K562 (cell line): ENCODE measurements around the gene SLC22A15. TPM values are rescaled to one million over a fixed set of nuclear protein-coding genes. Genes with fewer than 3 reads are reported as not detected.

Experiments
- ATAC-seq: fragments of 200-7000 bp; cut with Tn5 transposase; 3 replicates; pipeline ENCODE4 v1.9.1; 2020; ENCODE audit warnings: moderate library complexity
- BruUV-seq: library from RNA; stranded (reverse); fragments of 400-500 nt; replicated peaks from 2 replicates; lab custom pipeline; 2021; lab: Mats Ljungman, UMichigan
- CTCF ChIA-PET: fragments of 300-600 bp; formaldehyde crosslinking; extraction: SDS; loops from one replicate; lab custom pipeline; 2021; ENCODE audit warnings: low intra/inter-chr PET ratio; lab: Yijun Ruan, JAX
- POLR2A ChIA-PET: fragments of 300-600, 350-650 bp; sonication (Branson Sonifier 250); formaldehyde crosslinking; extraction: SDS; loops from one replicate; lab custom pipeline; 2021; ENCODE audit warnings: antibody characterized with exemption, inconsistent platforms; lab: Yijun Ruan, JAX
- DNase-seq, 4 experiments: peaks; one replicate each; pipeline versions ENCODE4 v3.0.0 to v3.0.0-alpha.2; 2011 to 2018; ENCODE audit warnings: low spot score in 3 of 4, mixed read lengths in 3 of 4; ENCODE audit errors: extremely low read depth in 1 of 4
- FAIRE-seq: peaks from 2 replicates; lab custom pipeline; 2011; peaks lifted over from hg19 to GRCh38; lab: Jason Lieb, UNC
- H2AFZ ChIP-seq: 2 replicates; pipeline ENCODE4 v1.6.0; 2011; ENCODE audit warnings: low read depth, low read length, control low read depth, inconsistent platforms
- H3K27ac ChIP-seq: fragments of 200-600 bp; 3 replicates; pipeline ENCODE4 v1.8.0; 2011; ENCODE audit warnings: low read depth, mild to moderate bottlenecking, control low read depth, inconsistent platforms, low read length, moderate library complexity, mixed read lengths; ENCODE audit errors: extremely low read depth
- H3K27me3 ChIP-seq, 2 experiments: fragments of 300-600 bp in 1 of 2; 2 replicates in 1 of 2; 3 replicates in 1 of 2; pipeline versions ENCODE4 v1.6.0 to v1.8.0; 2011; ENCODE audit warnings: inconsistent platforms in 2 of 2, low read length in 2 of 2, mild to moderate bottlenecking in 1 of 2, mixed read lengths in 1 of 2, moderate library complexity in 1 of 2; ENCODE audit not compliant: control insufficient read depth in 2 of 2, insufficient read depth in 2 of 2
- H3K36me3 ChIP-seq: fragments of 300-600 bp; 3 replicates; pipeline ENCODE4 v1.8.0; 2011; ENCODE audit warnings: mild to moderate bottlenecking, low read length, inconsistent platforms; ENCODE audit not compliant: control insufficient read depth, insufficient read depth
- H3K4me1 ChIP-seq, 2 experiments: fragments of 200-600 bp in 1 of 2; replicated peaks in 1 of 2; 2 replicates in 1 of 2; 3 replicates in 1 of 2; pipeline versions ENCODE4 v1.5.1 to v1.8.0; 2011; ENCODE audit warnings: inconsistent platforms in 2 of 2, low read length in 2 of 2, mild to moderate bottlenecking in 1 of 2, mixed read lengths in 1 of 2, moderate library complexity in 1 of 2; ENCODE audit not compliant: control insufficient read depth in 2 of 2, insufficient read depth in 2 of 2
- H3K4me2 ChIP-seq: 2 replicates; pipeline ENCODE4 v1.6.1; 2011; ENCODE audit warnings: low read length, control low read depth, inconsistent platforms, mixed read lengths; ENCODE audit not compliant: insufficient read depth
- H3K4me3 ChIP-seq: fragments of 200-600 bp; sonication (generic), shearing (Covaris generic); 2 replicates; pipeline ENCODE4 v1.5.1; 2016; ENCODE audit warnings: control low read depth, inconsistent platforms
- H3K79me2 ChIP-seq: fragments of 200-600 bp; 3 replicates; pipeline ENCODE4 v1.8.0; 2011; ENCODE audit warnings: low read length, inconsistent platforms; ENCODE audit not compliant: control insufficient read depth, insufficient read depth
- H3K9ac ChIP-seq, 2 experiments: 2 replicates each; pipeline versions ENCODE4 v1.6.0 to v1.6.1; 2011; ENCODE audit warnings: low read depth in 2 of 2, low read length in 2 of 2, control low read depth in 1 of 2, inconsistent platforms in 1 of 2, mild to moderate bottlenecking in 1 of 2, mixed read lengths in 1 of 2; ENCODE audit not compliant: insufficient read depth in 1 of 2
- H3K9me1 ChIP-seq: one replicate; pipeline ENCODE4 v1.6.0; 2011; ENCODE audit warnings: inconsistent platforms, mild to moderate bottlenecking, low read length, moderate library complexity; ENCODE audit not compliant: control insufficient read depth, insufficient read depth
- H3K9me3 ChIP-seq: replicated peaks from 2 replicates; pipeline ENCODE4 v1.5.1; 2011; ENCODE audit warnings: low read depth, low read length, inconsistent platforms; ENCODE audit not compliant: control insufficient read depth, insufficient read depth
- H4K20me1 ChIP-seq: replicated peaks from 2 replicates; pipeline ENCODE4 v1.6.1; 2011; ENCODE audit warnings: low read length, inconsistent platforms, mixed read lengths; ENCODE audit not compliant: control insufficient read depth, insufficient read depth
- FOXK1 ChIP-seq: sonication (generic); formaldehyde crosslinking; IDR thresholded peaks from 2 replicates; pipeline ENCODE4 v1.8.0; 2022; ENCODE audit warnings: missing genetic modification reagents, mild to moderate bottlenecking, borderline replicate concordance
- HDAC1 ChIP-seq, 2 experiments: fragments of 450-650 bp; IDR thresholded peaks; 2 replicates each; pipeline ENCODE4 v1.6.1; 2016 to 2017; ENCODE audit warnings: inconsistent platforms in 1 of 2, mild to moderate bottlenecking in 1 of 2, moderate library complexity in 1 of 2
- MTA1 ChIP-seq: fragments of 450-650 bp; IDR thresholded peaks from 2 replicates; pipeline ENCODE4 v1.6.1; 2017; ENCODE audit warnings: borderline replicate concordance
- ZFP36 ChIP-seq: fragments of 150-350 bp; IDR thresholded peaks from 2 replicates; pipeline ENCODE4 v1.6.1; 2018; ENCODE audit warnings: low read length, low read depth; ENCODE audit not compliant: partially characterized antibody
- ZNF3 ChIP-seq: fragments of 250-450 bp; sonication (Bioruptor Pico); IDR thresholded peaks from 2 replicates; pipeline ENCODE4 v1.5.0; 2021; ENCODE audit warnings: mild to moderate bottlenecking, moderate library complexity
- ZNF699 ChIP-seq: fragments of 250-450 bp; sonication (Bioruptor Pico); IDR thresholded peaks from 2 replicates; pipeline ENCODE4 v1.8.0; 2021; ENCODE audit warnings: mild to moderate bottlenecking, moderate library complexity; ENCODE audit not compliant: insufficient replicate concordance
- WGBS: fragments of 100-300 bp; shearing (Covaris generic); methylation state at CpG from one replicate; pipeline ENCODE4 v1.1.6; 2016; ENCODE audit warnings: low coverage, mixed read lengths; ENCODE audit not compliant: insufficient coverage; ENCODE audit errors: missing lambda C conversion rate; 5-methylcytosine and 5-hydroxymethylcytosine counted together
- in situ Hi-C: fragments of 300-500 bp; cut with MboI; formaldehyde crosslinking; loops from 4 replicates; pipeline ENCODE4 v1.15.0; 2018; ENCODE audit warnings: inconsistent platforms, mixed read lengths
- intact Hi-C: fragments of 100-400 bp; cut with micrococcal nuclease; formaldehyde crosslinking; loops from 2 replicates; pipeline ENCODE4 v1.14.2; 2022
- polyA plus RNA-seq, 8 experiments: library from polyadenylated mRNA; depleted of rRNA in 4 of 8; stranded (reverse) in 5 of 8; unstranded in 3 of 8; fragments of >200 nt; fragmentation: Nextera tagmentation in 2 of 8; fragmentation: Illumina TruSeq in 1 of 8; extraction: Ambion mirVana in 2 of 8; extraction: Trizol in 1 of 8; gene quantifications; 2 replicates each; pipeline versions ENCODE4 v1.2.1 to v1.2.3, GENCODE V29; 2011 to 2014; ENCODE audit warnings: inconsistent platforms in 1 of 8, missing spikeins in 1 of 8
- total RNA-seq, 7 experiments: library from RNA; depleted of rRNA in 6 of 7; stranded (reverse); fragments of >200 nt in 6 of 7; fragmentation: Illumina TruSeq in 2 of 7; extraction: Trizol in 2 of 7; gene quantifications; 2 replicates each; pipeline versions ENCODE4 v1.2.1 to v1.2.3, GENCODE V29; 2011 to 2021; ENCODE audit warnings: low replicate concordance in 1 of 7
- TF ChIP-seq, protein P1 (sequence below): fragments of 250-450 bp; sonication (Bioruptor Pico); IDR thresholded peaks from 2 replicates; pipeline ENCODE4 v1.4.0; 2020; ENCODE audit warnings: mild to moderate bottlenecking

Gene SLC22A15
- total and polyA plus RNA-seq, 9 of the 15 experiments (the other 6 are each of a cell fraction or from before 2014, with no cell fraction given): 0.24 to 2.7 (median 1.2) TPM

- Histone ChIP-seq H3K4me1 (no peaks in the 10 kb centered on the region), H2AFZ (no peak overlapping the region; the same call in 1 of the 2 replicates), H3K27ac (no peak overlapping the region), H4K20me1 (no peaks in the 10 kb centered on the region), H3K4me3 (no peak overlapping the region), H3K9me1 (no peaks in the 10 kb centered on the region), H3K9ac (no peak overlapping the region), H3K36me3 (no peaks in the 10 kb centered on the region), H3K27me3 (no peaks in the 10 kb centered on the region), H3K4me2 (no peak overlapping the region), H3K79me2 (no peaks in the 10 kb centered on the region), H3K9me3 (no peaks in the 10 kb centered on the region)
- 17% methylated on average over 13 of the region's 13 CpGs for WGBS
- intact Hi-C loops (no loop called here), in situ Hi-C loops (no loop called here)
- no TSS peak for BruUV-seq
- no peak for FAIRE-seq
- POLR2A ChIA-PET: interaction anchor here (0.6 kb wide), 1 partner anchor 480 kb away, joined by 3 read pairs; no protein-coding TSS in a partner anchor
- no peak for DNase-seq
- CTCF ChIA-PET: no interaction called here
- TF ChIP-seq HDAC1 (IDR thresholded peaks at IDR 0.05): no peak
- no peak for TF ChIP-seq ZNF3 (CRISPR knock-in tag)
- TF ChIP-seq, all 486 proteins: peak for 0
- no peak for ATAC-seq
These were observed 55.1 kb downstream of the SLC22A15 start for GRCh38 chr1:116031302-116031835.

DNA sequence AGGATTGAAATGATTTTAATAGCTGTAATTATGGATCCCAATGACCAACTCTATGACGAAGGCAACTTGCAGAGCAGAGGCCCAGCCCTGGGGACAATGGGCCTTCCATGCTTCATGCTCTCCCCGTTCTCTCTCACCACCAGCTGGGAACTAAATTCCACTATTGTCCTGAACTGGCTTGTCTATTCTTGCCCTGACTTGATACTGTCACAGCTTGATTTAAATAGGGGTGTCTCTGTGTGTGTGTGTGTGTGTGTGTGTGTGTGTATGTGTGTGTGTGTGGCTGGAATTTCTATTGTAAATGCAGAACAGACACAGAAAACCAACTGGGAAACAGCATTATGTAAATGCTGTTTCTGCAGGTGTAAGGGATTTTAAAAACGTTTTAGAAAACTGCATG is 57.0 kb downstream of the SLC22A15 start:
- no peak overlapping the region for H3K4me3 ChIP-seq
- H2AFZ ChIP-seq: no peak overlapping the region
- H3K9me1 ChIP-seq: no peaks in the 10 kb centered on the region
- no peaks in the 10 kb centered on the region for H3K79me2 ChIP-seq
- WGBS: 8% methylated on average over 3 of the region's 3 CpGs
- no peaks in the 10 kb centered on the region for H3K4me1 ChIP-seq
- no peak overlapping the region for H3K4me2 ChIP-seq
- no peak for TF ChIP-seq FOXK1 (CRISPR knock-in tag)
- TF ChIP-seq, protein P1, sequence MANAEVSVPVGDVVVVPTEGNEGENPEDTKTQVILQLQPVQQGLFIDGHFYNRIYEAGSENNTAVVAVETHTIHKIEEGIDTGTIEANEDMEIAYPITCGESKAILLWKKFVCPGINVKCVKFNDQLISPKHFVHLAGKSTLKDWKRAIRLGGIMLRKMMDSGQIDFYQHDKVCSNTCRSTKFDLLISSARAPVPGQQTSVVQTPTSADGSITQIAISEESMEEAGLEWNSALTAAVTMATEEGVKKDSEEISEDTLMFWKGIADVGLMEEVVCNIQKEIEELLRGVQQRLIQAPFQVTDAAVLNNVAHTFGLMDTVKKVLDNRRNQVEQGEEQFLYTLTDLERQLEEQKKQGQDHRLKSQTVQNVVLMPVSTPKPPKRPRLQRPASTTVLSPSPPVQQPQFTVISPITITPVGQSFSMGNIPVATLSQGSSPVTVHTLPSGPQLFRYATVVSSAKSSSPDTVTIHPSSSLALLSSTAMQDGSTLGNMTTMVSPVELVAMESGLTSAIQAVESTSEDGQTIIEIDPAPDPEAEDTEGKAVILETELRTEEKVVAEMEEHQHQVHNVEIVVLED (CRISPR knock-in tag): no peak
- TF ChIP-seq MTA1: no peak
- no peak for TF ChIP-seq ZFP36
- TF ChIP-seq ZNF699 (CRISPR knock-in tag): no peak
- intact Hi-C loops: no loop called here
- in situ Hi-C loops: no loop called here
- no peaks in the 10 kb centered on the region for H3K36me3 ChIP-seq
- DNase-seq (no peak), FAIRE-seq (no peak), ATAC-seq (no peak)
- ChIA-PET CTCF (no interaction called here), POLR2A (interaction anchor here (1.2 kb wide), 1 partner anchor 9 kb away, joined by 3 read pairs; no protein-coding TSS in a partner anchor)
- BruUV-seq: no TSS peak
- H3K9me3 ChIP-seq: no peaks in the 10 kb centered on the region
- H4K20me1 ChIP-seq: no peaks in the 10 kb centered on the region
- no peak overlapping the region for H3K9ac ChIP-seq
- no peak overlapping the region for H3K27ac ChIP-seq
- H3K27me3 ChIP-seq: no peaks in the 10 kb centered on the region
